ENCODE results near the gene TDRD7.
A peak's percentile ranks its signal among the peaks of the same experiment; 100 is the strongest.

The TDRD7 gene, protein sequence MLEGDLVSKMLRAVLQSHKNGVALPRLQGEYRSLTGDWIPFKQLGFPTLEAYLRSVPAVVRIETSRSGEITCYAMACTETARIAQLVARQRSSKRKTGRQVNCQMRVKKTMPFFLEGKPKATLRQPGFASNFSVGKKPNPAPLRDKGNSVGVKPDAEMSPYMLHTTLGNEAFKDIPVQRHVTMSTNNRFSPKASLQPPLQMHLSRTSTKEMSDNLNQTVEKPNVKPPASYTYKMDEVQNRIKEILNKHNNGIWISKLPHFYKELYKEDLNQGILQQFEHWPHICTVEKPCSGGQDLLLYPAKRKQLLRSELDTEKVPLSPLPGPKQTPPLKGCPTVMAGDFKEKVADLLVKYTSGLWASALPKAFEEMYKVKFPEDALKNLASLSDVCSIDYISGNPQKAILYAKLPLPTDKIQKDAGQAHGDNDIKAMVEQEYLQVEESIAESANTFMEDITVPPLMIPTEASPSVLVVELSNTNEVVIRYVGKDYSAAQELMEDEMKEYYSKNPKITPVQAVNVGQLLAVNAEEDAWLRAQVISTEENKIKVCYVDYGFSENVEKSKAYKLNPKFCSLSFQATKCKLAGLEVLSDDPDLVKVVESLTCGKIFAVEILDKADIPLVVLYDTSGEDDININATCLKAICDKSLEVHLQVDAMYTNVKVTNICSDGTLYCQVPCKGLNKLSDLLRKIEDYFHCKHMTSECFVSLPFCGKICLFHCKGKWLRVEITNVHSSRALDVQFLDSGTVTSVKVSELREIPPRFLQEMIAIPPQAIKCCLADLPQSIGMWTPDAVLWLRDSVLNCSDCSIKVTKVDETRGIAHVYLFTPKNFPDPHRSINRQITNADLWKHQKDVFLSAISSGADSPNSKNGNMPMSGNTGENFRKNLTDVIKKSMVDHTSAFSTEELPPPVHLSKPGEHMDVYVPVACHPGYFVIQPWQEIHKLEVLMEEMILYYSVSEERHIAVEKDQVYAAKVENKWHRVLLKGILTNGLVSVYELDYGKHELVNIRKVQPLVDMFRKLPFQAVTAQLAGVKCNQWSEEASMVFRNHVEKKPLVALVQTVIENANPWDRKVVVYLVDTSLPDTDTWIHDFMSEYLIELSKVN

DNA sequence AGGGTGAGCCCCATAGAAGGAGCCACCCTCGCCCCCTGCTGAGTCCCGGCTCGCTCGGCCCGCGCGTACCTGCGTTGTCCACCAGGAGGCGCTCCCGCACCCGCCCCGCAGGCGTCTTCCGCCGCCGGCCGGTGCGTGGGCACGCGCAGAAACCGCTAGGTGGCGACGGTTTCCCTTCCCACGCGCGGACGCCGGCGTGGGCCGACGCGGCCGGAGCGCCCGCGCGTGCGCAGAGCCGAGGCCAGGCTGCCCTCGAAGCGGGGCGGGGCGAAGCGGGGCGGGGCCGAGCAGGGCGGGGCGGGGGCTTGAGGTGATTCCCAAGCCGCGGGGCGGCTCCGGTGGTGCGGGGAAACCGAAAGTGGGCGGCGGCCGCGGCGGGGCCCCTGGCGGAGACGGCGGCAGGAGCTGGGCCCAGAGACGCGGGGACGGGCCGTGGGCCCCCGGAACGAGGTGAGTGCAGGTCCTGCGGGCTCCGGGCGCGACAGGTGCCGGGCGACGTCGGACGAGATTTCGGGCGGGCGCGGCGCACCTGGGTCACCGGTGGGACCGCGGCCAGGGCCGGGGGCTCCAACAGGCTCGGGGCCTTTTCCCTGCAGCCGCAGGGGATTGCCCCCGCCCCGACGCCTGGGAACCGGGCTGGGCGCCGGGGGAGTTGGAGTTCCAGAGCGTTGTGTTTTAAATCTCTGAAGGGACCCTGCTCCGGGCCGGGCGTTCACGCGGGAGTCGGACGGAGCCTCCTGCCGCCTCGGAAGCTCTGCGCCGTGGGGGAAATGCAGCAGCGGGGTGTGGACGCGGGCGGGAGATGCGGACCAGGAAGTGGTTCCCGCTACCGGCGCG, at the start of gene TDRD7:
TDRD7 (plus strand) TSS at position 308 of the 837 bp plus-strand sequence. CDS start 16,370 bp downstream, outside the sequence.
- peak; percentile 60 for DNase-seq

GRCh38 chr9:97362777-97363545, 48.9 kb upstream of the TDRD7 start:
- no peak for DNase-seq

- DNase-seq: no peak
Measured at GRCh38 chr9:97363661-97364299, 48.1 kb upstream of the TDRD7 start.

DNA sequence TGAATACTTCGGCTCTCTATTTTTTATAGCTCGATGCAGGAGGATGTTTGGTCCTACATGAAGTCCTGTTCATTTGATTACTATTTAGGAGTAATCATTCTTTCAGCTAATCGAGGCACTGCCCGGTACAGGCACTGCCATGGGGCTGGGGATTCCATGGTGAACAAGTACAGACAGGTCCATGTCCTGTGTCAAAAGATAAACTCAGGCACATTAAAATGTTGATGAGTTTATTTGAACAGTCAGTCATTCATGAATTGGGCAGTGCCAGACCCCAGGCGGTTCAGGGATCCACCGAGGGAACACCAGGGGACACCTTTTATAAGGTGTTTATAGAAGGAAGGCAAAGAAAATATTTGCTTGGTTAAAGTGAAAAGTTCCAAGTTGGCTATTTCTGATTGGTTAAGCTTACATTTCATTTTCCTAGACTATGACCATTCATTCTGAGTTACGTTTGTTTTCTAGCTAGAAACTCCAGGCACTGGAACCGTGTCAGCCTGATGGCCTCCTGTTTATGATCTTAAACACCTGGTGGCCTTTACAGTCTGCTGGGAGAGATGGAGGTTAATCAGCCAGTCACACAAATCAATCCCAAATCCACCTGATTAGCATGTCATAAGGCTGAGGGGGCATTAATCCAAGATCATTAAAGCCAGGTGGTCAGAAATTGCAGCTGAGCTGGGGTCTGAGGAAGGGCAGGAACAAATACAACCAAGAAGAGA, 47.0 kb upstream of the TDRD7 start:
- DNase-seq: no peak

DNA sequence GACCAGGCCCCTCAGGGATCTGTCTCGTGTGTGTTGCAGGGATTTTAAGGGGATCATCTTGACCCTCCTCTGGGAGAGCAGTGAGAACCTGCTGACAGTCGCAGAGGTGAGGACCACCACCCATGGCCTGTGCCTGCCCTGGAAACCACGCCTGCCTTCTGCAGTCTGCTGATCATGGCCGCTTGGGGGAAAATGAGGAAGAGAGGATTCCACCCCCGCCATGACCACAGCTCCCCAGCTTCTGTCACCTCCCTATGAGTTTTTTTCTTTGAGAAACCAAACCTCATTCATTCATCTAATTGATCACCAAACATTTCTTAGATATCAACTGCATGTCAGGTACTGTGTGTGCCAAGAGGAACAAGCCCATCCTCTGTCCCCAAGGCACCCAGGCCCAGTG, 46.3 kb upstream of the TDRD7 start:
- DNase-seq: no peak

- no peak for DNase-seq
Measured at GRCh38 chr9:97366476-97366875, 45.4 kb upstream of the TDRD7 start.

- no peak for DNase-seq
Measured at GRCh38 chr9:97366889-97367288, 45.0 kb upstream of the TDRD7 start.

DNA sequence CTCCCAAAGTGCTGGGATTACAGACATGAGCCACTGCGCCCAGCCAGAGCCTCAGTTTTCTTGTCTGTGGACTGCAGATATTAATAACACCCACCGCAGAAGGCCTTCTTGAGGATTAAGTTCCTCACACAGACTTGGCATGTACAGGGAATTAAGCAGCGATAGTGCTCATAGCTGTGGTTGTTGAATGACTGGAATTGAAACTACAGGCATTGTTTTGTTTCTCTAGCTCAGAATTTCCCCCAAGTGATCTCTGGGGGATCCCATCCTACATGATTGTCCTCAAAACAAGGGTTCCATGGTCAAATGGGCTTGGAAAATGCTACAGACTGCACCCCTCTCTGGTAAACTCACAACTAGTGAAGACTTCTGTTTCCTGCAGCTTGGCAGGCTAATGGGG, 44.2 kb upstream of the TDRD7 start:
- no peak for DNase-seq

- no peak for DNase-seq
Measured at GRCh38 chr9:97368964-97369363, 42.9 kb upstream of the TDRD7 start.

DNA sequence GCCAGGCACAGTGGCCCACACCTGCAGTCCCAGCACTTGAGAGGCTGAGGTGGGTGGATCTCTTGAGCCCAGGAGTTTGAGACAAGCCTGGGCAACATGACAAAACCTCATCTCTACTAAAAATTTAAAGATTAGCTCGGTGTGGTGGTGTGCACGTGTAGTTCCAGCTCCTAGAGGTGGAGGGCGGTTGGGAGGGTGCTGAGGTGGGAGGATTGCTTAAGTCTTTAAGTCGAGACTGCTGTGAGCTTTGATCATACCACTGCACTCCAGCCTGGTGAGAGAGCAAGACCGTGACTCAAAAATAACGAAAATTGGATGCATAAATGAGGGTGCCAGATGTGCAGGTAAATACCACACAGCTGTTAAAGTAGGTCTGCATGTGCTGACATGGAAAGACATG, 39.3 kb upstream of the TDRD7 start:
- DNase-seq: no peak

DNA sequence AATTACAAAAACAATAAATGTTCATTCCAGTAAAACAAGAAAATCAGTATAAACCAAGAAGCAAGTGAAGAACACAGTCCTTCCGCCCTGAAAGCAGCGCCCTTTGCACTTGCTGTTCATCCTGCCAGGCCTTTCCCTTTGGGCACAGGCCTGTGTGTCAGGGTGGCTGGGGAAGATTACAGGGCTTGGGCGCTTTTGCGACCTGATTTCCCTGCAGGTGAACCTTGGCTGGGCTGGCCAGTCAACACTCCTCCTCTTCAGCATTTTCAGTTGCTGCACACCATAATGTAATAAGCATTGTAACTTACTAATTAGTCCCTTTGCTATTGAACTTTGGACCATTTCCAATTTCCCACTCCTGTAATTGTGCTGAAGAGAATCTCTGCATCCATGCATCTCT, 38.6 kb upstream of the TDRD7 start:
- peak; percentile 68 for DNase-seq

- DNase-seq: no peak
Measured at GRCh38 chr9:97374811-97375210, 37.1 kb upstream of the TDRD7 start.

GRCh38 chr9:97376902-97377301, 35.0 kb upstream of the TDRD7 start:
- DNase-seq: no peak

- DNase-seq: no peak
Measured at GRCh38 chr9:97382099-97382718, 29.7 kb upstream of the TDRD7 start.

DNA sequence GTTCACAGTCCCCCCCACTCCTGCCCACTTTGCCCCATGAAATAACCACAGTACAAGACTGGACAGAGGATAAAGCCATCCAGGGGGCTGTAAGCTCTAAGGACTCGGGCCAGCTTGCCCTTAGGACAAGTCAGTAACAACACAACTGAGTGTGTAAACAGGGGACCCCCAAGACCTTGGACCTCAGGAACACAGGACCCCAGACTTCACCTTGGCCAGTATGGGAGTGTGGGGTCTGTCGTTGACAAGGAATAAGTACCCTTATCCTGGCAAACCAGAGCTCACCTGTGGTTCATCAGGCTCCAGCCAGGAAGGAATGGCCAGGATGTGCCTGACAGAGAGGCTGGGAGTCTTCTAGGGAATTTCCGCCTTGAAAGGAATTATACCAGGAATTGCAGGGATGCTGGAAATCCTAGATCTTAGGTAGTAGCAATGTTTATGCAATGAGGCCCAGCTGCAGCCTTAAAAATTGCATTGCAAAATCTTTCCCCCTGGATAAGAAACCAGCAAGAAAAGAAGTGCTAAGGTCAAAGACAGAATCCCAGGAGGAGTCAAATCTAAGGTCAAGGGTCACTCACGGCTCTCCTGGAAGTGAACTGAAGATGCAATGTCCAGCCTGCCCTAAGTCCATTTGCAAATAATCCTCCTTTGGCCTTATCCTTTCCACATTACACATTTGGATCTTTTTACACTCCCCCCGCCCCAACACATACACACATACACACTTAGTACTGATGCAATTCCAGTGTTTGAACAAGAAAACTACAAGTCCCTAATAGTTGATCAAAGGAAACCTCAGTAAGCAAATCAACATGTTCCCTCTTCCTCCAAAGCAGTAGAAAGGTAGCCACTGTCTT, 27.3 kb upstream of the TDRD7 start:
- DNase-seq: no peak

- DNase-seq: no peak
Measured at GRCh38 chr9:97385626-97386264, 26.2 kb upstream of the TDRD7 start.

DNA sequence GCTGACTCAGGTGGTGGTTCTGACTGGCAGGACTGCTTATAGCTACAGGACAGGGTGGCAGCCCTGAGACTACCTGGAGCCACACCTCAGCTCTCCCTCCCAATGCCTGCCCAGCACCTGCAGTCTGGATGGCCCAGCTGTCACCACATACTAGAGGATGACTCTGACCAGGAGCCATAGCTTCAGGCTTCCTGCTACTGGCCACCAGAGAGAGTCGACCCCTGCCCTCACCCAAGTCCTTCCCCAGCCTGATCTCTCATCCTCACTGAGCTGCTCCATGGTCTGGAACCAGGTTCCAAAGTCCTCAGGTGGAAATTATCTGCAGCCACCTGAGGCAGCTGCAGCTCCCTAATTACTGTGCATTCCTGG, 25.6 kb upstream of the TDRD7 start:
- DNase-seq: no peak

- DNase-seq: peak; percentile 39
Measured at GRCh38 chr9:97386733-97387503, 25.0 kb upstream of the TDRD7 start.

Measured in NCI-H1105 treated with DMSO at 0.1 percent for 48 hours (cell line).